GM18909 (cell line): ENCODE data around the gene SRSF1.

Experiments
- ATAC-seq: cut with Tn5 transposase; IDR thresholded peaks from one replicate; pipeline ENCODE4 v1.9.1; 2021; ENCODE audit warnings: mild to moderate bottlenecking; ENCODE audit not compliant: unreplicated experiment, poor library complexity

The SRSF1 gene

DNA sequence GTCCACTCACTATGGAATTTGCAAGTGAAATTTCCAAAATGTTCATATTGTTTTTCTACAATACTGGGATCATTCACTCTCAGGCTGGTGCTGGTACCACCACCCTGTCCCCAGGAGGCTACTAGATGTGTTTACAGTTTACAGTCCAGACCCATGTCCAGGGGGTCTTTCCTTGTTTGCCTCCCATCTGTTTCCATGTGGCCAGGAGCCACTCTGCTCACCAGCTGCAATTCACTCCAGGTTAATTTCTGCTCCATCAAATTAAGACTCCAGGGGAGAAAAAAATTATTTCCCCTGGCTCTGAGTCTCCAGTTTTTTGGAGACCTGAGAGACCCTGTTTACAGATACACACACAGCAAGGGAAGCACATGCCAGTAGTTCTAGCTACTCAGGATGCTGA, 12.5 kb upstream of the SRSF1 start:
- no peak for ATAC-seq

DNA sequence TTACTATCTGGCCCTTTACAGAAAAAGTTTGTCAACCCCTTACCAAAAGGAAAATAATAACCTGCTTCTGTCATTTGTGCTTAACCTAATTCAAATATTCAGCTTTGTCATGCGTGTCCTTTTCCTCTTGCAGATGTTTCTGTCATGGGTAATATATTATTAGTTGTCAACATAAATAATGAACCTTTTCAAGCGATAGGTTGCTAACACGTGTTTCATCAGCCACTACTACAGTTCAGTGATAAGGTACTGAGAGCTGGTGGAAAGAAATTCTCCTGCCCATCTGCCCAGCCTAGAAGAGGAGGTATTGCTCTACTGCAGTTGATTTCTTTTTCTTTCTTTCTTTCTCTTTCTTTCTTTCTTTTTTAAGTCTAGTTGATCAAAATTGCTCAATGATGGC, 12.0 kb upstream of the SRSF1 start:
- ATAC-seq = no peak

DNA sequence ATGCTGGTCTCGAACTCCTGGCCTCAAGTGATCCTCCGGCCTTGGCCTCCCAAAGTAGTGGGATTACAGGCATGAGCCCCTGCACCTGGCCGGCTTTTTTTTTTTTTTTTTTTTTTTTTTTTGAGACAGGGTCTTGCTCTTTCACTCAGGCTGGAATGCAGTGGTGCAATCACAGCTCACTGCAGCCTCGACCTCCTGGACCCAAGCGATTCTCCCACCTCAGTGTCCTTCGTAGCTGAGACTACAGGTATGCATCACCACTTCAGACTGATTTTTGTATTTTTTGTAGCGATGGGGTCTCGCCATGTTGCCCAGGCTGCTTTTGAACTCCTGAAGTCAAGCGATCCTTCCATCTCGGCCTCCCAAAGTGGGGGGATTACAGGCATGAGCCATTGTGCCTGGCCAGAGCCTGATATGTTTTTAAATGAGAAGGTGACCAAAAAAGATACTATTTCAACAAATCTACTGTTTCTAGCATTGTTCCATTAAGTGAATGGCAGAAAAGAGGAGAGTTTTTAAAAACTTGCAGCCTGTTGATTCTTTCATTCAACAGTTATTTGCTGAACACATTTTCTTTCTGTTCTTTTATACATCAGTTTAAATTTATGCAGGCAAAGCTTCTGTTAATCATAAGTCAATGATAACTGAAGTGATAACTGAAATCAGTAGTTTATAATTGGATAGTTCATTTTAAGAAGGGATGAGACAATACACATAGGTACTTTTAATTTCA, 3.2 kb upstream of the SRSF1 start:
- no peak for ATAC-seq

DNA sequence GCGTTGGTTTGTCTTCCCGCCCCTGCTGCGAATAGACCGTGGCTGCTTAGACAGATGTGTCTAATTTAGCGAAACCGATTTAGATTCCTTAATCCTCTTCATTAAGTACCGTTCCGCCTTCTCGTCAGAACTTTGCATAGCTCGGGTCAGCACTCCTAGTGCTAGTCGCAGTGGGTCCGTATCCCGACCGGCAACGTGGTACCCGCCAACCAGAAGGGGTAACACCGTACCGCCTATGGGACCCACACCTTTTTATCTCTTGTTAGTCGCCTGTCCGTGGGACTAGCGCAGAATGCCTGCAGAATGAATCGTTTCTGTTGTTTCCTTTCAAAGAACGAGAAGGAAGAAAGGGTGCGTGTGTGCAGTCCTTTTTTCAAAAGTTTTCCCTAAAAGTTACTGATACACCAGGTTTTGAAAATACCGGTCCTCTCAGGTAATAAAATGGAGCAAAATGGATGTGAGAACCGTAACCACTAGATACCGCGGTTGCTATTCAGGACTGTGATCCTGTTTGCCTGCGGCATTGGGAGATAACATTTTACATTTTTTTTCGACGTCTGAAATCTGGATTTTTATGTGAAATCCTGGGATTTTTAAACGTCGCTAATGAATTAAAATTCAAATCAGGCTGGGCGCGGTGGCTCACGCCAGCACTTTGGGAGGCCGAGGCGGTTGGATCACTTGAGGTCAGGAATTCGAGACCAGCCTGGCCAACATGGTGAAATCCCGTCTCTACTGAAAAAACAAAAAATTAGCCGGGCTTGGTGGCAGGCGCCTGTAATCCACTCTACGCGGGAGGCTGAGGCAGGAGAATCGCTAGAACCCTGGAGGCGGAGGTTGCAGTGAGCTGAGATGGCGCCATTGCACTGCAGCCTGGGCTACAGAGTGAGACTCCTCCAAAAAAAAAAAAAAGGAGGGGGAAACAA, 998 bp upstream of the SRSF1 start:
- peak; percentile 34 for ATAC-seq

DNA sequence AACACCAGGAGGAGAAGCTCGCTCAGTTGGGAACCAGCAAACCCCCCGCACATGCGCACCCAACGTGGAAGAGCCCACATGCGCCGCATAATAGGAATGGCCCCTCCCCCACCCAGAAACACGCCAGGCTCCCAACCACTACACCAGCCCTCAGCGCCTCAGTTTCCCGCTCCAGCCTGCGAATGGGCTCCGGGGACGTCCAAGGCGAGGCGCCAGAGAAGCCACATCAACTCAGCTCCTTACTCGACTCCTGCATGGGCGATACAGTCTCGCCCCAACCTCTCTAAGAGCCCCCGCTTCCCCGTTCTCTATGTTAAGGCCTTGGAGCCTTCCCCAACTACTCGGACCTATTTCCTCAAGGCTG, 504 bp downstream of the SRSF1 start:
- ATAC-seq = peak; percentile 17

DNA sequence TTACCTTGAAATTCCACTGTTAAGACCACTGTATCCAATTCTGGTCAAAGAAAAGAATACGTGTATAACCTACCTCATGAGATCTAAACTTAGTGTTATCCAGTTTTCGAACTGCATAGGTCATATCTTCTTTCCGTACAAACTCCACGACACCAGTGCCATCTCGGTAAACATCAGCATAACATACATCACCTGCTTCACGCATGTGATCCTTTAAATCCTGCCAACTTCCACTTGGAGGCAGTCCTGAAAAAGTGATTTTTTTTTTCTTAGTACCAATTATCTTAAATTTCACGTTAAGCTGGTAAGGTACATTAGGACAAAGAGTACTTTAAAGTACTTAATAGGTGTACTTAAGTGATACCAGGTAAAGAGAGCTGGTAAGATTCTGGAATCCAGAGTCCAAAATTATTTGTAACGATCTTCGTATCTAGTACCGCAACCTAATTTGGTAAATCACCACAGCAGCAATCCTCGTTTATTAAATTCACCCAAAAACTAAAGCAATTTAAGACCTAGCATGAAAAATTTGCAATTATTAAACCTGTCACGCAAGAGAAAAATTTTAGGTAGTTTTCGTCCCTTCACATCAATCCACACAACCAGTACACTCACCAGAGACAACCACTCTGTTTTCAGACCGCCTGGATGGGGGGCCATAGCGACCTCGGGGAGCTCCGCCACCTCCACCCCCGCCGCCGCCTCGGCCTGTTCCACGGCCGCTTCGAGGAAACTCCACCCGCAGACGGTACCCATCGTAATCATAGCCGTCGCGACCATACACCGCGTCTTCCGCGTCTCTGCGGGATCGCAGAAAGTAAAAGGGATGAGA, 1.1 kb downstream of the SRSF1 start:
- ATAC-seq = no peak

DNA sequence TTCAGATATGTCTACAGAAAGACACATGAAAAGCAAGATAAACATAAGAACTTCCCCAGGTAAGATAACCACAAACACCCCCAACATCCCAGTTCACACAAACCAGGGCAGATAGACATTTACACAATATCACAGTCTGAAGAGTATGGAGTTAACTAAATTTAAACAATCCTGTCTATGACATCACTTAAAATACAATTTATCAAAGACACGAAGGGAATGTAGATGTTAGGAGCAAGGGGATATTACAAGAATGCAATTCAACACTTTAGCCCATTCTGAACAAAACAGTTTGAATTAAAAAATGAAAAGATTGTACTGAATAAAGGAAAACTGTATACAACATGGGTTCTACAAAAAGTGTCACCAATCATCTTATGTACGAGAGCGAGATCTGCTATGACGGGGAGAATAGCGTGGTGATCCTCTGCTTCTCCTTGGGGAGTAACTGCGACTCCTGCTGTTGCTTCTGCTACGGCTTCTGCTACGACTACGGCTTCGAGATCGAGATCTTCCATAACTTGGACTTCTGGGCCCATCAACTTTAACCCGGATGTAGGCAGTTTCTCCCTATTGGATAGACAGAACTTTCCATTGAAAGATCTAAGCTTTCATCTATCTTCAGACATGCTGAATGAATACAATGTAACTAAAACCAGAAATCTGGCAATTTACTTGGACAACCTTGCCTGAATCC, 1.9 kb downstream of the SRSF1 start:
- no peak for ATAC-seq

DNA sequence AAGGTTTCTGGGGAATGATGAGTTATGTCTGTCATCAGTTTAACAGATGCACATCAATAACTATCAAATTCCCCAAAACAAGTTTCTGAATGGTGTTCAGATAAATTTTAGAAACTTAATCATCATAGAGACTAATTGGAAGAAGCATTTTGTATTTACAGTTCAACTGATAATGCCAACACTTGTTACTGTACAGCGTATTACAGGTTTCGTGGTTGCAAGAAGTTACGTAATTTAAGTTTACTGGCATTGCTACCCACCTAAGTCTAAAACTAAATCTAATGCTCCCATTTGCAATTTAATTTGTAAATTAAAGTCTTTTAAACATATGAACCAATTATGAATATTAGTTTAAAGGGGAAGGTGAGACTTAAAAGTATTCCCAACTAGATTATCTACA, 3.0 kb downstream of the SRSF1 start:
- no peak for ATAC-seq

DNA sequence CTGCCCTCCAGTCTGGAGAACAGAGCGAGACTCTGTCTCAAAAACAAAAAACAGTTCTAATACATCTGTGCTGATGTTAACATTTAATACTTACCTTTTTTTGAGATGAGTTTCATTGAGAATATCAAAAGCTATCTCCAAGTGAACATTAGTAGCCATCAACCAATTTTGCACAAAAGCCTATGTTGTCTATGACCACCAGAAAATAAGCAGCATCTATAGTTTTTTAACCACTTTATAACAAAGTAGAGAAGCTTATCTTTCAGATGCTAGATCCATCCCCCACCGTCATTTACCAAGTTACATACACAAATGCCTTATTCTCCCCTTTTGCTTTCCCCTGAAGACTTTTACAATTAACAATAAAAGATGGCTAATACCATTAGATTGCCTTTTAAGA, 4.1 kb downstream of the SRSF1 start:
- ATAC-seq = no peak

DNA sequence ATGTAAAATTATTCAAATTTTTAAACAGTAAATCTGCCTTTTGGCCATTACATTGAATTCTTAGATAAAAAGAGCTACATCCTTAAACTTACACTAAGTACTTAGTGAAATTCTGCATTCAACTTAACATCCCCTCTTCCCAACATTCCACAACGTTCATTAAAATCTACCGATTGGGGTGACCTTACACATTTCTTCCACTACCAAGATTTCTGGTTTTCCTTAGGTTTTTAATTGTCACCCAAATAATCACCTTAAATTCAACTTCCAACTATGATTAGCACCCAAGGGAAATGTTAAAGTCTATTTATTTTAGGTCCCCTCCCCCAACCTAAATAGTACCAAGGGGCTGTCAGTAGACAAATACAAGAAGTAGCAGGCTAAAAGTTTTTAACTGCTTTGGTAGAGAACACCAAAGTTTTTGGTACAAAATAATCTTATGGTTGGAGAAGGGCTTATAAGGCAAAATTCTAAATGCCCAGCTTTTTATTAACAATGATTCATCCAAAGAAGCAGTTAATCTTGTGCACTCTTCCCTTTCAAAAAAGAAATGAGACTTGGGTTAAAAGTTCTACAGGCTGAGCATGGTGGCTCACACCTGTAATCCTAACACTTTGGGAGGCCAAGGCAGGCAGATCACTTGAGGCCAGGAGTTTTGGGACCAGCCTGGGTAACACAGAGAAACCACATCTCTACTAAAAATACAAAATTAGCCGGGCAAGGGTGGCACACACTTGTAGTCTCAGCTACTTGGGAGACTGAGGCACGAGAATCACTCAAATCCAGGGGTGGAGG, 4.7 kb downstream of the SRSF1 start:
- ATAC-seq = no peak

DNA sequence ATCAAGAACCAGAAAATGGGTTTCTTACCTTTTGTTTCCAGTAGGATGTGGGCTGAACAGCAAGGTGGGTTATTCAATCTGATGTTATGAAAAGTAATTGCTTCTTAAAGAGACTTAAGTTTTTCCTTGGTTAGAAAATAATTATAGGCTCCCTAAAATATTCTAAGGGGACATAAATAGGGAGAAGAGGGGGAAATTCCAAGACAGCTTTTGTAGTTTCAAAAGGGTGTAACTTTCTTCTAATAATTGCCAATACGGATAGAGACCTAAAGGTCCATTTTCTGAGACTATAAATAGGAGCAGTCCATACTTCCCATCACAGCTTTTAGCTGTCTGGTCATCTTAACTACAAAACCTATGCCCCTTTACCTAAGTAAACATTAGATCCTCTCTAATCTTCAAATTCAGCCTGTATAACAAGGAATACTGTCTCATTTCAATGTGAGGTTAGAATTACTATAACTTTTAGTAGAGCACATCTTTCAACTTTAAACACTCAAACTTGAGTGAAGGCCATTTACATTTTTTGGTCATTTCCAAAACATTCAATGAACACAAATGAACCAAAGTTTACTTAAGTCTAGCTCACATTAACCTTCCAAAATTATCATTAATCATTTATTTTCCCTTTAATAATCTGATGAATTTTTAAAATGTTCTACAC, 5.5 kb downstream of the SRSF1 start:
- ATAC-seq = no peak

DNA sequence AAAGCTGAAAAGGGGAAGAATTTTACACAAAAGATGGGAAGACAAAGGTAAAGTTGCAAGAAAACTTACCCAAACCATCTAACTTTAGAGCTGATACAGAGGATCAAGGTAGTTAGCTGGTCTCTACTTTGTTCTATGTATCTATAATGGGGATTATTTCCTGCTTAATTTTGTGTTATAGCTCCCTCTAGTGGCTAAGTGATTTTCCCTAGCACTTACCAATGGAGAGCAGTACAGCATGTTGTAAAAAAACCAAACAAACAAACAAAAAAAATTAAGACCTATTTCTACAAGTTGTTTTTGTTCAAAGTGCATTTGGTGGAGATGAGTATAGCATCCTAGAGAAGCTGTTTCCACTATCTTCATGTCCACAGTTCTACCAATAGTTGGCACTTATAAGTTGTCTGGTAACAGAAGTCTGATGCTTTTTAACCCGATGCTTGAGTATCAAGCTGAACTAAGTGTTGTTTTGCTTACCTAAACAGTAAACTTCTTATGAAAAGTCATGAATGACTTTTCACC, 7.5 kb downstream of the SRSF1 start:
- ATAC-seq = peak; percentile 55

DNA sequence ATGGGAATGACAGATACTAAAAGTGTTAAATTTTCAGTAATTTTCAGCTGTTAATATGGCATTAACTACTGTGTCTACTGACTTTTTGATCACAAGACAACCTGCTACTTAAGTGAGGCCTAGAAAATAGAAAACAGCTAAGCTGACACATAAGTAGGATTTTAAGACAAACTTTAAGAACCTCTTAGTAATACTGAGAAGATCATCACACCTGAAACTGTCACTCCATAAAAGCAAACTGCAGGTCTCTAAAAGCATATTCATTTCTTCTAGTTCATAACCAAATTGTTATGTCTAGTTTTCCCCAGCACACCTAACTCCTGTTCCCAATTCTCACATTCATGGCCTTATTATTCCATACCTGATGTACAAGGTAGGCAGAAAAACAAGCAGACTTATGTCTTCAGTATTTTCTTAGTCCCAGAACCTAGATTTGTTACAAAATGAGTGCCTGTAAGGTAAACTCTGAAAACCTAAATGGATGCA, 8.0 kb downstream of the SRSF1 start:
- ATAC-seq = no peak

DNA sequence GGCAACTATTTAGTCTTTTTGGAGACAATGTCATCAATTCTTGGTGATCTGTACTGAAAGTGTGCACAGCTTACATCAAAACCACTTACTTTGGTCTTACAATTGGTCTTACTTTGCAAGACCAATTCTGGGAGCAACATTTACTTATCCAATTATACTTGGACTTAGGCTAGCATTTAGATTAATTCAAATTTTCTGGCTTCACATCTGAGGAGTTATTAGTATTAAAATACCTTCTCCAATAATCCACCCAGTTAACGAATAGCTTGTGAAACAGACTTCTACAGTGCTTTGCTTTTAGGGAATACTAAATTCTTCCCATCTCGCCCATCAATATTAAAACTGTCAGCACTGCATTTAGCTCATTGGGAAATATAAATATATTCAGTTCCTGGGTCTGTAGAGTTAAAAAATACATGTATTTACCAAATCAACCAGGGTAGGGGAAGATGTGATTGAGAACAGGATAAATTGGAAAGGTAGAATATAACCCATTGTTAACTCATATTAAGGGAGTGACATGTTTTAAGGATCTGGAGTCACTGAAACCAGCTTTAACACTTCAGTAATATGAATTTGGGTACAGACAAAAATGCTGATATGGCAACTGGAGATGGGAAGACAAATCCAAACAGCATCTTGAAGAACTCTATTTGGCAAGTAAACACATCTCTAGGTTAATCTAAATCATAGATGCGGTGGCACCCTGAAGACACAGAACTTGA, 9.8 kb downstream of the SRSF1 start:
- ATAC-seq = no peak

DNA sequence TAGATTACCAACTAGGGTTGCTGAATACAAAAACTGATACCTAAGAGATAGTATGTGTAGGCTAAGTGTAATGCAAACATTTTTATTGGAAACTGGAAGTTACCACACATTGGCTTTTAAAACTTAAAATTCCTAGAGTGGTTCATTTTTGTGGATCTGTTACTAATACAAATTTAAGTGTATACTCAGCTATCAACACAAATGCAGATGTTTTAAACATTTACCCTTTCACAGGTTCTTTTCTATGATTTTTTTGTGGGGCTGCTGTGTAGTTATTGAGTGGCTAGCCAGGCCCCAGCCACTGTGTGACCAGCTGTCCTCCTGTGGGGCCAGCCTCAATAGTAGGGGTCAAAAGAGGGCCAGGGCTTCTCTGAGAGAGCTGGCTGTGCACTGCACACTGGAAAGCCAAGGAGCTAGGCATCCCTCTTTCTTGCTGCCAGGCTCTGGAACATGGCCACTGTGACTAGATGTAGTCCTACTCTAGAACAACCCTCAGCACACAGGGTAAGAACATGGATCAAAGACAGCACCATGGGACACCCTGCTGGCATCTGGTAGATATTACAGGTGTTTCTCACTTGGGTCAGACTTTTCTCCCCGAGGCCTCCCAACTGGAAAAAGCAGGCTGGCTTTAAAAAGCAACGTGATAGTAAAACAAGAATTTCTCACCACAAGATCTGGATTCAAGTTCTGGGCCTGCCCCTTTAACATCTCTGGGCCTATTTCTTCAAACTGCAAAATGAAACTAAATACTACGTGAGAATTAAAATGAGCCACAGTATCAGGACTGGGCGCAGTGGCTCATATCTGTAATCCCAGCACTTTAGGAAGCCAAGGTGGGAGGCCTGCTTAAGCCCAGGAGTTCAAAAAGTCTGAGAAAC, 11.7 kb downstream of the SRSF1 start:
- peak; percentile 64 for ATAC-seq

DNA sequence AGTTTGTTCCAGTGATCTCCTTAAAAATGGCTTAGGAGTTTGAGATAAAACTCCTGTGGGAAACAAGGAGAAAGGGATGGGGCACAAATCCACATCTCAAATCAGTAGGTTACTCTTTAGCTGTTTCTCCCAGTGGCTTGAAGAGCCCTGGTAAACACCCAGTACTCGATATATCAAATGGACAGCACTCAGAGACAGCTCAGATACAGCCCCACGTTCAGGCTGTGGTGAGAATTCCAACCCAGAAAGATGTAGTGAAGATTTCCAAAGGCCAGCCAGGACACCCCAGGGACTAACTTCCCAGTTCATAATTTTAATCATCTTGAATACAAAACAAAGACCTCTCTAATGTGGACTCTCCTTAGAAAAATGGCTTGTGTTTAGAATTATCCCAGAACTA, 12.6 kb downstream of the SRSF1 start:
- no peak for ATAC-seq
